Astrocyte of the cerebellum (primary cell): ENCODE results near the gene NMT2.

ENCODE experiments used
- DNase-seq: peaks from one replicate; pipeline ENCODE4 v3.0.0-alpha.2; 2011; ENCODE audit warnings: low read depth
- H3K4me3 ChIP-seq: 2 replicates; pipeline ENCODE4 v1.5.1; 2011; ENCODE audit warnings: mild to moderate bottlenecking, low read depth, low read length, moderate library complexity
- in situ Hi-C: cut with HindIII; loops from 2 replicates; pipeline ENCODE4 v1.10.0; 2017; ENCODE audit warnings: low sequenced_read_pairs
- TF ChIP-seq, protein P1 (sequence below): IDR thresholded peaks from 2 replicates; pipeline ENCODE4 v1.5.1; 2012; ENCODE audit warnings: low read length, low read depth, moderate library complexity, mild to moderate bottlenecking; ENCODE audit errors: missing control alignments

The NMT2 gene

DNA sequence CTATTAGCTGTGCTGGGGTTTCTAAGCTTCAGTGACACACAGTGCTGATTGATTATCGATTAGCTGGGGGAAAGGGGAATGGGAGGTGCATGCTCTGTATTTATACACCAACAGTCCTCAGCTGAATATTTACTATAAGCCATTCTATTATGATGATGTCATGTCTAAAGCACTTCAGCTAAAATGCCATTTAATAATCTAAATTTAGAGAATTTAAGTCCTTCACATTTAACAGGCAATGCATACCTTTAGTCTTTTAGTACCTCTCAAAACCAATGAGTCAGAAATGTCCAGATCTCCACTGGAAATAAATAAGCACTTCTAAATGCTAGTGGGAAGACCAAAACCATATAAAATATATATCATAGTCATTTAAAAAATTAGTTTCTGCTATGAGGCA lies 46.8 kb downstream of the NMT2 start:
- H3K4me3 ChIP-seq, result no peak overlapping the region
- DNase-seq, result no peak
- in situ Hi-C loops, result no loop called here
- TF ChIP-seq, protein P1, sequence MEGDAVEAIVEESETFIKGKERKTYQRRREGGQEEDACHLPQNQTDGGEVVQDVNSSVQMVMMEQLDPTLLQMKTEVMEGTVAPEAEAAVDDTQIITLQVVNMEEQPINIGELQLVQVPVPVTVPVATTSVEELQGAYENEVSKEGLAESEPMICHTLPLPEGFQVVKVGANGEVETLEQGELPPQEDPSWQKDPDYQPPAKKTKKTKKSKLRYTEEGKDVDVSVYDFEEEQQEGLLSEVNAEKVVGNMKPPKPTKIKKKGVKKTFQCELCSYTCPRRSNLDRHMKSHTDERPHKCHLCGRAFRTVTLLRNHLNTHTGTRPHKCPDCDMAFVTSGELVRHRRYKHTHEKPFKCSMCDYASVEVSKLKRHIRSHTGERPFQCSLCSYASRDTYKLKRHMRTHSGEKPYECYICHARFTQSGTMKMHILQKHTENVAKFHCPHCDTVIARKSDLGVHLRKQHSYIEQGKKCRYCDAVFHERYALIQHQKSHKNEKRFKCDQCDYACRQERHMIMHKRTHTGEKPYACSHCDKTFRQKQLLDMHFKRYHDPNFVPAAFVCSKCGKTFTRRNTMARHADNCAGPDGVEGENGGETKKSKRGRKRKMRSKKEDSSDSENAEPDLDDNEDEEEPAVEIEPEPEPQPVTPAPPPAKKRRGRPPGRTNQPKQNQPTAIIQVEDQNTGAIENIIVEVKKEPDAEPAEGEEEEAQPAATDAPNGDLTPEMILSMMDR, result no peak

DNA sequence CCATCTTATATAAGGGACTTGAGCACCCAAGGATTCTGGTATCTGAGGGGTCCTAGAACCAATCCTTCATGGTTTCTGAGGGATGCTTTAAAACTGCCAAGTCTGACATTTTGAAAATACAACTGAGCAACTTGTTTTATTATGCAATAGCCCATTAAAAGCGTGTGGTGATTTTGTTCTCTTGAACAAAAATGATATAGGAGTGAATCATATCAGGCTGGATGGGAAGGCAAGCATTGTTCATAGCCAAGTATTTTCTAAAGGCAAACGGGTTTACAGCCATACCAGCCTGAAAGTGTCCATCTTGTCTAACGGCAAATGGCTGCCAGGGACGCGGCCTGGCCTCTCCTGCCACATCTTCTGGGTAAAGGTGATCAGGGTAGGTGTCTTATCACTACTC lies 48.0 kb downstream of the NMT2 start:
- TF ChIP-seq, protein P1, result no peak
- in situ Hi-C loops, result no loop called here
- DNase-seq, result no peak
- no peak overlapping the region for H3K4me3 ChIP-seq

DNA sequence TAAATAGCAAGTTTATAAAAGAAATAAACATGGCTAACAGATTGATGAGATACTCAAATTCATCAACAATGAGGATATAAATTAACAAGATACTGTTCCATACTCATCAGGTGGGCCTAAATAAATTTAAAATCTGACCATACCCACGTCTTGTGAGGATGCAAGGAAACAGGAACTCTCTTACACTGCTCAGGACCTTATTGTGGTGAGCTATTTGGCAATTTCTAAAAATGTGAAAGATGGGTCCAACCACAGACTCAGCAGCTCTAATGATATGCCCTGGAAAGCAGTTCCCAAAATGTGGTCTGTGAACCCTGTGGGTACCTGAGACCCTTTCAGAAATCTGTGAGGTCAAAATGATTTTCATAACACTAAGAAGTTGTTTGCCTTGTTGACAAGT lies 49.9 kb downstream of the NMT2 start:
- H3K4me3 ChIP-seq, result no peak overlapping the region
- DNase-seq, result no peak
- in situ Hi-C loops, result no loop called here
- TF ChIP-seq, protein P1, result no peak

DNA sequence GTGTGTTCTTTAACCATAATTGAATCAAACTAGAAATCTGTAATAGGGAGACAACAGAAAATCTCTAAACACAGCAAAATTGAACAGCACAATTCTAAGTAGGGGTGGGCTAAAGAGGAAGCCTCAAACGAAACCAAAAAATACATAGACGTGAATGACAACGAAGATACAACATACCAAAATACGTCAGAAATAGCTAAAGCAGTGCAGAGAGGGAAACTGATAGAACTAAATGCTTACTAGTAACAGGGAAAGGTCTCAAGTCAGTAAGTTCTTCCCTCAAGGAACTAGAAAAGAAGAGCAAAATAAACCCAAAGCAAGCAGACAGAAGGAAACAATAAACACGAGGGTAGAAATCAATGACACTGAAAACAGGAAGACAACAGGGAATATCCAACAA lies 52.3 kb downstream of the NMT2 start:
- no peak overlapping the region for H3K4me3 ChIP-seq
- in situ Hi-C loops, result no loop called here
- TF ChIP-seq, protein P1, result no peak
- DNase-seq, result no peak

DNA sequence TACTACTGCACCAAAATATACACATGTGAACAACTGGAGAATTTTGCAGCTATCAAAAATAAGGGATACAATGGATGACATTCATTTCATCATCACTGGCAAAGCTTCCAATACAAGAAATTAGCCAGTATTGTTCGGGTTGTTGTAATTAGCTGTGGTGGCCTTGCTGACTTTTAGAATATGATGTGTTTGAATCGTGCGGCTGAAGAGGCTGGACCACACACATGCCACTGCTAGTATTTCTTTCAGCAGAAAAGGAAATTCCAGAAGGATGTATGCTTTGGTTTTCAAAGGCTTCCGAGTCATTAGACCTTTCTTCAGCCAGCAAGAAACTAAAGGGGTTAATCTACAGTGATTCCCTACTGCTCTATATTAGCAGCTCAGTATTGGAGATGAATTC lies 54.7 kb downstream of the NMT2 start:
- H3K4me3 ChIP-seq, result no peak overlapping the region
- in situ Hi-C loops, result no loop called here
- DNase-seq, result no peak
- TF ChIP-seq, protein P1, result no peak

DNA sequence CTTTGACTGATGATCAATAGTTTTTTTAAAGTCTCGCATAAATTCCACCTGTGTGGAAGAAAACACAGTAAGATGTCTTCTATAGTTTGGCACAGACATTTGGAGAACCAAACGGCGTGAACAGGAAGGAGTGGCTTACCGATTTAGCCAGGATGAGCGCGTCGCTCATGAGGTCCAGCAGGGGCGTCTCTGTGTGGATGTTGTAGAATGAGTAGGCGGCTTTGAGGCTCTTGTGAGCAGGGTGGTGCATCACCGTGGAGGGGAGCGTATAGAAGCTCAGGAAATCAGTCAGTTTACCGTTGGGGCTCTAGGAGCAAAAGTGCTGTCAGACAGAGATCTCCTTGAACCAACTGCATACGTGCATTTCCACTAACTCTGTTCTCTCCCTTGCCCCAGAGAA lies 55.8 kb downstream of the NMT2 start:
- TF ChIP-seq, protein P1, result no peak
- DNase-seq, result no peak
- in situ Hi-C loops, result no loop called here
- H3K4me3 ChIP-seq, result no peak overlapping the region
